Activated CD4-positive, alpha-beta memory T cell treated with anti-CD3 and anti-CD28 coated beads for 36 hours (primary cell): ENCODE measurements around the gene MTA3. TPM values are rescaled to one million over a fixed set of nuclear protein-coding genes. Genes with fewer than 3 reads are reported as not detected.

Experiments
- CTCF ChIA-PET: fragments of 350-600 bp; sonication (Branson Sonifier 250); formaldehyde crosslinking; loops from one replicate; lab custom pipeline; 2021; ENCODE audit warnings: antibody characterized with exemption, inconsistent platforms; lab: Charles Lee
- POLR2A ChIA-PET: fragments of 350-600 bp; sonication (Branson Sonifier 250); formaldehyde crosslinking; loops from one replicate; lab custom pipeline; 2021; ENCODE audit warnings: antibody characterized with exemption; lab: Charles Lee
- DNase-seq: peaks from one replicate; pipeline ENCODE4 v3.0.0-alpha.2; 2020
- H3K27ac Mint-ChIP-seq: one replicate; pipeline ENCODE4 v1.8.0; 2021; ENCODE audit warnings: mixed read lengths
- H3K27me3 Mint-ChIP-seq: one replicate; pipeline ENCODE4 v1.8.0; 2021; ENCODE audit warnings: mixed read lengths
- H3K36me3 Mint-ChIP-seq: one replicate; pipeline ENCODE4 v1.8.0; 2021; ENCODE audit warnings: mixed read lengths
- H3K4me1 Mint-ChIP-seq: one replicate; pipeline ENCODE4 v1.8.0; 2021; ENCODE audit warnings: low read depth, mixed read lengths
- H3K4me3 Mint-ChIP-seq: one replicate; pipeline ENCODE4 v1.8.0; 2021; ENCODE audit warnings: mild to moderate bottlenecking, mixed read lengths
- H3K9me3 Mint-ChIP-seq: one replicate; pipeline ENCODE4 v1.8.0; 2021; ENCODE audit warnings: mixed read lengths
- intact Hi-C: fragments of 100-400 bp; cut with micrococcal nuclease; formaldehyde crosslinking; loops from one replicate; pipeline ENCODE4 v1.15.1; 2023
- total RNA-seq, 2 experiments: library from RNA; stranded (reverse); gene quantifications; one replicate each; pipeline ENCODE4 v1.2.3, GENCODE V29; 2021

MTA3 gene
- total RNA-seq, 2 experiments from 2014 or later, result 25.1 to 29.7 TPM

GRCh38 chr2:42791606-42792005 lies 223.2 kb downstream of the MTA3 start:
- POLR2A ChIA-PET, result interaction anchor here (1.9 kb wide), 1 partner anchor 19 kb away, joined by 7 read pairs; no protein-coding TSS in a partner anchor
- peaks cover 19% of the 10 kb centered on the region for H3K4me1 Mint-ChIP-seq
- no peaks in the 10 kb centered on the region for H3K36me3 Mint-ChIP-seq
- H3K27me3 Mint-ChIP-seq, result peaks cover 52% of the 10 kb centered on the region
- no peak overlapping the region for H3K4me3 Mint-ChIP-seq
- intact Hi-C loops, result loop anchor here (10.0 kb wide), 1 partner anchor 297 kb away; the partner anchor contains the start of gene KCNG3
- no peaks in the 10 kb centered on the region for H3K9me3 Mint-ChIP-seq
- DNase-seq, result no peak
- CTCF ChIA-PET, result no interaction called here
- no peak overlapping the region for H3K27ac Mint-ChIP-seq

GRCh38 chr2:42792087-42792582 lies 223.7 kb downstream of the MTA3 start:
- no peak overlapping the region for H3K27ac Mint-ChIP-seq
- POLR2A ChIA-PET, result interaction anchor here (1.9 kb wide), 1 partner anchor 18 kb away, joined by 7 read pairs; no protein-coding TSS in a partner anchor

DNA sequence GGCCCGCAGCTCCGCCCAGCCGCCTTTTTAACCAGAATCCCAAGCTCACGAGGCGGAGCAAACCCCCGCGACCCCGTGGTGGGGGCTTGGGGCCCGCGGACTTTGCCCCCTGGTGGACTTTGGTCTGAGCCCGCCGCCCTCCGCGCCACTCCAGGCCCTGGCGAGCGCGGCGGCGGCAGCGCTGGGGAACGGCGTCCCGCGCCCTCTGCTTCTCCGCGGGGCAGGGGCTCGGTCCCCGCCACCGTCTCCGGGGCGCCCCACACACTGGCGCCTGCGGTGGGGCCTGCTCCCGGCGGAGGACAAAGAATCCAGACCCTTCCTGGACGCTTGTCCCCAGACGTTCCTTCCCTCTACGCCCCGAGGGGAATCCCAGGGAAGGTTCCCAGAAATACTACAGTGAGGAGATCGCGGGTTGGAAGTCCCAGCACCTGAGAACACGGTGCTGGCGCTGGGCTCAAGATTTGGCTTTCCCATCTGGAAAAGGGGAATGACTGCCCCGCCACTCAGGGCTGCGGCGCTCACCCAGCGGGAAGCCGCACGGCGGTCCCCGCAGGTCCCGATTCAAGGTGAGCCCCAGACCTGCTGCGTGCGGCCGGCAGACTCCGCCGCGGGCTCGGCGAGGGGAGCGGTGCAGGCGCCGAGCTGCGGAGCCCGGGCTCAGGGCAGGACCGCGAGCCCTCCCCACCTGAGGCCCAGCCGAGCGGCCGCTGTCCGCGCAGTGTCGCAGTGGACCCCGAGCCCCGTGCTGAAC lies 224.3 kb downstream of the MTA3 start, which contains the start of gene HAAO:
Gene HAAO (minus strand): TSS at position 1 of the 751 bp plus-strand sequence. CDS start 47 bp downstream, outside the sequence.
- POLR2A ChIA-PET, result interaction anchor here (1.9 kb wide), 1 partner anchor 17 kb away, joined by 7 read pairs; no protein-coding TSS in a partner anchor
- intact Hi-C loops, result loop anchor here (10.0 kb wide), 1 partner anchor 298 kb away; the partner anchor contains the start of gene KCNG3
- CTCF ChIA-PET, result no interaction called here

More at GRCh38 chr2:42792087-42792582, 223.7 kb downstream of the MTA3 start:
- Mint-ChIP-seq H3K36me3 (no peaks in the 10 kb centered on the region), H3K4me1 (peaks cover 20% of the 10 kb centered on the region), H3K27me3 (peaks cover 53% of the 10 kb centered on the region), H3K4me3 (peak overlapping the region; percentile 60), H3K9me3 (no peaks in the 10 kb centered on the region)
- intact Hi-C loops, result loop anchor here (10.0 kb wide), 1 partner anchor 297 kb away; the partner anchor contains the start of gene KCNG3
- DNase-seq, result peak; percentile 23
- CTCF ChIA-PET, result no interaction called here

DNA sequence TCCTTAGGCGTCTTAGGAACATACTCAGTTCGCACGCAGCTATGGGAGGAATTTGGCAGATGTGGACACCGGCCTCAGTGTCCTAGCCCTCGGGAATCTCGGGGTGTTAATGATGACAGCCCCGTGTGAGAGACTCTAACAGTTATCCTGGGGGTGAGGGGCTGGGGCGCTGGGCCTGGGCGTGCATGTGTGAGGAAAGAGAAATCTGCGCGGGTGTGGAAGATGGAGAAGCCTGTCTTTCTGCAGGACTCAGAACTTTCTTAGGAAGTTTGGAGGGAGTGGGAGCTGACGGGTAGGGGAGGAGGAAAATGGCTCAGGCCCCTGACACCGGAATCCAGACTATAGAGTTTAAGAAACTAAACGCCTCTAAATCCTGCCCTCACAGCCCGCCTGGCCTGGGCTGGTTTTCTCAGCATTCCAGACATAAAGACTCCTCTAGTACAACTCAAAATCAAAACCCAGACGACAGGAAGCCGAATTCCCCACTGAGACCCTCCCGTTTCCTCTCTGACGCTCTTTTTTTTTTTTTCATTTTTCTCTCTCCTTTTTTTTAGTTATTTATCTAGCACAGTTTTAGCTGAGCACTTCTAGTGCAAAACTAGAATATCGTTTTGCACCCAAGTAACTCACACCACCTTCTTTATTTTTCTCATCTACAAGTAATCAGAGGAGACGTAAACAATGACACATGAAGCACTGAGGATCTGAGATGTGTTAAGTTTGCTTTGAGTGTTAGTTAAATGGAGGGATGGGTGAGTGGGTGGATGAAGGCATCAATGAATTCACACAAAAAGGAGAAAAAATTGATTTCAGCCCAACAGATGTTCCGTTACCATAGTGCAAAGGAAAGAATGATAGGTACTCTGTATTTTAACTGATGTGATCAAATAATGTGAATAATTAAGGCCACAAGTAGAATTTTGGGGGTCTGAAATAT lies 225.2 kb downstream of the MTA3 start:
- Mint-ChIP-seq H3K27ac (no peak overlapping the region), H3K4me3 (peak overlapping the region; percentile 33), H3K27me3 (peaks cover 51% of the 10 kb centered on the region), H3K9me3 (no peaks in the 10 kb centered on the region), H3K36me3 (no peaks in the 10 kb centered on the region), H3K4me1 (peaks cover 20% of the 10 kb centered on the region)
- intact Hi-C loops, result loop anchor here (10.0 kb wide), 1 partner anchor 299 kb away; the partner anchor contains the start of gene KCNG3
- CTCF ChIA-PET, result interaction anchor here (1.3 kb wide), 1 partner anchor 17 kb away, joined by 5 read pairs; no protein-coding TSS in a partner anchor
- no peak for DNase-seq
- POLR2A ChIA-PET, result interaction anchor here (4.2 kb wide), 1 partner anchor 17 kb away, joined by 19 read pairs; no protein-coding TSS in a partner anchor

More for the DNA sequence above, 224.3 kb downstream of the MTA3 start, which contains the start of gene HAAO:
- Mint-ChIP-seq H3K36me3 (no peaks in the 10 kb centered on the region), H3K4me3 (peak within 1 kb of the TSS; percentile 60), H3K4me1 (peaks cover 20% of the 10 kb centered on the region), H3K27ac (no peak within 1 kb of the TSS), H3K27me3 (peaks cover 53% of the 10 kb centered on the region), H3K9me3 (no peaks in the 10 kb centered on the region)
- no peak for DNase-seq

- no peaks in the 10 kb centered on the region for H3K36me3 Mint-ChIP-seq
- intact Hi-C loops, result loop anchor here (10.0 kb wide), 1 partner anchor 300 kb away; the partner anchor contains the start of gene KCNG3
- POLR2A ChIA-PET, result interaction anchor here (4.2 kb wide), 1 partner anchor 16 kb away, joined by 19 read pairs; no protein-coding TSS in a partner anchor
- peaks cover 49% of the 10 kb centered on the region for H3K27me3 Mint-ChIP-seq
- H3K4me1 Mint-ChIP-seq, result peaks cover 20% of the 10 kb centered on the region
- H3K9me3 Mint-ChIP-seq, result no peaks in the 10 kb centered on the region
- no peak for DNase-seq
- CTCF ChIA-PET, result interaction anchor here (1.3 kb wide), 1 partner anchor 16 kb away, joined by 5 read pairs; no protein-coding TSS in a partner anchor
- H3K4me3 Mint-ChIP-seq, result no peak overlapping the region
- H3K27ac Mint-ChIP-seq, result no peak overlapping the region
Measured at GRCh38 chr2:42794271-42795046, 226.0 kb downstream of the MTA3 start.

GRCh38 chr2:42795275-42795674 lies 226.8 kb downstream of the MTA3 start:
- Mint-ChIP-seq H3K27me3 (peaks cover 42% of the 10 kb centered on the region), H3K4me1 (peaks cover 20% of the 10 kb centered on the region), H3K36me3 (no peaks in the 10 kb centered on the region), H3K27ac (no peak overlapping the region), H3K4me3 (no peak overlapping the region), H3K9me3 (no peaks in the 10 kb centered on the region)
- ChIA-PET CTCF (interaction anchor here (1.3 kb wide), 1 partner anchor 15 kb away, joined by 5 read pairs; no protein-coding TSS in a partner anchor), POLR2A (interaction anchor here (4.2 kb wide), 1 partner anchor 15 kb away, joined by 19 read pairs; no protein-coding TSS in a partner anchor)
- intact Hi-C loops, result loop anchor here (10.0 kb wide), 1 partner anchor 300 kb away; the partner anchor contains the start of gene KCNG3
- no peak for DNase-seq

GRCh38 chr2:42795841-42796301 lies 227.4 kb downstream of the MTA3 start:
- no peaks in the 10 kb centered on the region for H3K36me3 Mint-ChIP-seq
- no peaks in the 10 kb centered on the region for H3K9me3 Mint-ChIP-seq
- ChIA-PET CTCF (interaction anchor here (1.0 kb wide), 1 partner anchor 151 kb away, joined by 3 read pairs; no protein-coding TSS in a partner anchor), POLR2A (interaction anchor here (4.2 kb wide), 1 partner anchor 15 kb away, joined by 19 read pairs; no protein-coding TSS in a partner anchor)
- DNase-seq, result no peak
- no peak overlapping the region for H3K4me3 Mint-ChIP-seq
- no peak overlapping the region for H3K27ac Mint-ChIP-seq
- intact Hi-C loops, result loop anchor here (10.0 kb wide), 1 partner anchor 301 kb away; the partner anchor contains the start of gene KCNG3
- H3K4me1 Mint-ChIP-seq, result peaks cover 20% of the 10 kb centered on the region
- peaks cover 39% of the 10 kb centered on the region for H3K27me3 Mint-ChIP-seq

- Mint-ChIP-seq H3K4me3 (no peak overlapping the region), H3K36me3 (no peaks in the 10 kb centered on the region), H3K9me3 (no peaks in the 10 kb centered on the region), H3K27ac (peak overlapping the region; percentile 15), H3K27me3 (peaks cover 34% of the 10 kb centered on the region), H3K4me1 (peaks cover 20% of the 10 kb centered on the region)
- ChIA-PET CTCF (interaction anchor here (1.0 kb wide), 1 partner anchor 151 kb away, joined by 3 read pairs; no protein-coding TSS in a partner anchor), POLR2A (interaction anchor here (4.2 kb wide), 1 partner anchor 14 kb away, joined by 19 read pairs; no protein-coding TSS in a partner anchor)
- no peak for DNase-seq
- intact Hi-C loops, result loop anchor here (10.0 kb wide), 1 partner anchor 302 kb away; the partner anchor contains the start of gene KCNG3
Measured at GRCh38 chr2:42796427-42797248, 228.2 kb downstream of the MTA3 start.

- ChIA-PET POLR2A (interaction anchor here (4.2 kb wide), 1 partner anchor 13 kb away, joined by 19 read pairs; no protein-coding TSS in a partner anchor), CTCF (no interaction called here)
- H3K36me3 Mint-ChIP-seq, result no peaks in the 10 kb centered on the region
- intact Hi-C loops, result loop anchor here (10.0 kb wide), 1 partner anchor 302 kb away; the partner anchor contains the start of gene KCNG3
- H3K27me3 Mint-ChIP-seq, result peaks cover 30% of the 10 kb centered on the region
- no peak for DNase-seq
- no peaks in the 10 kb centered on the region for H3K9me3 Mint-ChIP-seq
- H3K4me3 Mint-ChIP-seq, result no peak overlapping the region
- H3K4me1 Mint-ChIP-seq, result peaks cover 18% of the 10 kb centered on the region
- no peak overlapping the region for H3K27ac Mint-ChIP-seq
Measured at GRCh38 chr2:42797281-42797680, 228.8 kb downstream of the MTA3 start.
